CD4-positive, alpha-beta T cell treated with Interleukin-21 for 1 hour (primary cell): ENCODE results near the gene CNRIP1.

ENCODE experiments used
- DNase-seq: peaks from one replicate; pipeline ENCODE4 v3.0.0-alpha.2; 2020

CNRIP1 gene

DNA sequence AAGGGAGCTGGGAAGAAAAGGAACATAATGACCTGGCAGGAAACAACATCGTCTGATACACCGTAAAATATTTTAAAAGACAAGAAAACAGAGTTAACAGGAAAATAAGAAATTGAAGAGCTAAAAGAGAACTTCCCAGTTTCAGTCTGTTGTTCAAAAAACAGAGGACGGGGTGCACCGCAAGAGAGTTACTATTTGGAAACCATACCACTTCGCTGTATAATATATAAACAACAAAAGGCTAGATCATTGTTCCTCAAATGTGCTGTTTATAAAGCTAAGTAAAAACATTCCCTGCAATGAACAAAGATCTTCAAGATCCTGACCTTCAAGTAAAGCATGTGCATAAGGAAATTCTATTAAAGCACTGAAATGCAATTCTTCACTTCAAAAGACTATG lies 69.6 kb downstream of the CNRIP1 start:
- no peak for DNase-seq

DNA sequence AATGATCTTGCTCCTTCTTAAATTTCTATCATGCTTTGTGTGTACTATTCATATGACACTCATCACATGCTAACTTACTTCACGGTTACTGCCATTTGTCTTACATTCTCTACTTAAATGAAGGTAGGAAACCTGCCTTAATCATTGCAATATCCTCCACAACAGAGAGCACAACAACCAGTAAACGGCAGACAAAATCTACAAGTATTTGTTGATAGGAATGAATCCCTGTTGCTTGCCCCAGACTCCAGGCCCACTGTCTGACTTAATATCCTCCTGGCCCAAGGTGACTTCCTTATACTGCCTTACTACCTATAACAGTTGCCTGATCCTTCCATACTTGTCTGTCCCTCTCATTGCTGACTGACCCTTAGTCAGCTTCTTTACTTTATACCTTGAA lies 70.9 kb downstream of the CNRIP1 start:
- DNase-seq = no peak

DNA sequence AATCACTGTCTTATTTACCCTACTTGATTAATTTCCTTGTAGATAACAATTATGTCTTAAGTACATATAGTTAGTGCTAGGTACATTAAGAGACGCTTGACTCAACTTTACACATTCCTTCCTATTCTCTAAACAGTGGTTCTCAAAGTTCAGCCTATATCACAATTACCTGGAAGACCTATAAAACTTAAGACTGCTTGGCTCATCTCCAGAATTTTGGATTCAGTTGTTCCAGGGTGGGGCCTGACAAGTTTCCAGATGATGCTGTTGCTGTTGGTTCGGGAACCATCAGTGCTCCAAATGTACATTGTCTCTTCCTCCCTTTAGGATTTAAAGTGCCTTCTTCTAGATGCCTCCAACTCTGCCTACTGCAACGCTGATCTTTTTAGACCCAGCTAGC lies 71.4 kb downstream of the CNRIP1 start:
- no peak for DNase-seq

DNA sequence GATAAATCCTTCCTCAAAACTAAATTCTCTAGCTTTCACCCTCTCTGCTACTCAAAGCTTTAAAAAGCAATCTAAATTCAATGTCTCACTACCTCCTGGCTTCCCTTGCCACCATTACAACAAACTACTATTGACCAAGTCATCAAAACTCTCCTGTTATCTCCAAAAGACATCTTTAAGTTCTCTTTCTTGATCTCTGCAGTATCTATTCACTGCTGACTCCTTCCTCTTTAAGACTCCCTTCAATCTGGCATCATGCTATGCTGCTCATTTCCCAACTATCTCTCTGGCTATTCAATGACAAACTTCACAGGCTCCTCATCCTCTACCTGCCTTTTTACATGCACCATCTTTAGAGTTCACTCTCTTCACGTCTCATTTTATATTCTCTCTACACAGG lies 73.4 kb downstream of the CNRIP1 start:
- no peak for DNase-seq

DNA sequence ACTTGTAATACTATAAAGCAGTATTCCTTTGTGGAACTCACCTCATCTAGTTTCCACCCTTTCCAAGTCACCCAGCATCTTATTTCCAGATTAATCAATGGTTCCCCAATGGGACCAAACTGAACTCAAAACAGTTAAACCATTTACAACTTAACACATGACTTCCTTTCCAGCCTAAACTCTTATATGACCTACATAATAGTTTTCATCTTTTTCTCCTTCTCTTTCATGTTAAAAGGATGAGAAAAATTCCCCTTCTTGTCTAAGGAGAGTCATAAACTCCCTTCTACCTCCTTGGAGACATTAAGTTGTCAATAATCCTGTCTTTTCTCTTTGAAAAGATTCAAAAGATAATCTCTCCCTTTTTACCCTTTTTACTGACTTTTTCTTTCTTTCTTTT lies 74.1 kb downstream of the CNRIP1 start:
- DNase-seq = no peak

DNA sequence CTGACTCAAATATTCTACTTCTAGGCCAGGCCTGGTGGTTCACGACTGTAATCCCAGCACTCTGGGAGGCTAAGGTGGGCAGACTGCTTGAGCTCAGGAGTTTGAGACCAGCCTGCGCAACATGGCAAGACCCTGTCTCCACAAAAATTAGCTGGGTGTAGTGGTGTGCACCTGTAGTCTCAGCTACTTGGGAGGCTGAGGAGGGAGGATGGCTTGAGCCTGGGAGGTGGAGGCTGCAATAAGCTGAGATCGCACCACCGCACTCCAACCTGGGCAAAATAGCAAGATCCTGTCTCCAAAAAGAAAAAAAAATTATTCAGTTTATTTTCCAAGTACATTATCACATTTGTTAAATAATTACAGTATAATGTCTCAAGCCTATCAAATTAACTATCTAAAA lies 74.7 kb downstream of the CNRIP1 start:
- DNase-seq = no peak

DNA sequence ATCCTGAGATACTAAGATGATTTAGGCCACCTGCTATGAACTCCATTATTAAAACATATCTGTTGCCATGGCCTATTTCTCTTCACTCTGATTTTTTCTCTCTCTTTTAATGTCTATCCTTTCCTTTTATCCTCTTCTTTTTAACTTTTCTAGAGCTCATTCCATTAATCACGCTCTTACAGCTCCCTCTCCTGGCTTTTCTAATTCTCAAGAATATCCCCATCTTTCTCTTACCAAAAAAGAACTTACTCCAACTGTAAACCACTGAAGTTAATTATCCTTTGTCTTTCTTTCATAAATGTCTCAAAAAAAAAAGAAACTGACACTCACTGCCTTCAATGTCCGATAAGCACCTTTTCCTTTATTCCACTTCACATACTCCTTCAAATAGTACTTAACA lies 75.3 kb downstream of the CNRIP1 start:
- DNase-seq = no peak
